ENCODE data around the gene PDPN. TPM values are rescaled to one million over a fixed set of nuclear protein-coding genes. Genes with fewer than 3 reads are reported as not detected.

PDPN gene
- total and polyA plus RNA-seq, 2 of the 8 experiments (the other 6 are each of a cell fraction or from before 2014, with no cell fraction given) = 44.7 to 169 TPM

Small RNA genes within 50 kb of the gene (small RNA-seq; reads per million reads assigned to genes)
- not detected for gene RNA5SP41 (ENCODE audit: insufficient read depth)

Other genes with a start within 250 kb of the PDPN start
- not detected in 2 replicates for gene PRAMEF14, start 236.7 kb upstream of the PDPN start, total RNA-seq (2021; fragmentation: NEBNext Ultra II Directional; extraction: Animal tissue kit (Norgen Biotek cat#: 25700))
- not detected in 2 replicates for gene PRAMEF14, start 236.7 kb upstream of the PDPN start, polyA plus RNA-seq (2011; rRNA removed)
- not detected in 2 replicates for gene PRAMEF19, start 211.9 kb upstream of the PDPN start, total RNA-seq (2021; fragmentation: NEBNext Ultra II Directional; extraction: Animal tissue kit (Norgen Biotek cat#: 25700))
- not detected in 2 replicates for gene PRAMEF19, start 211.9 kb upstream of the PDPN start, polyA plus RNA-seq (2011; rRNA removed)
- gene PRAMEF17, start 194.2 kb upstream of the PDPN start, total RNA-seq (2021; fragmentation: NEBNext Ultra II Directional; extraction: Animal tissue kit (Norgen Biotek cat#: 25700)) = not detected in 2 replicates
- not detected in 2 replicates for gene PRAMEF17, start 194.2 kb upstream of the PDPN start, polyA plus RNA-seq (2011; rRNA removed)
- gene PRAMEF20, start 173.4 kb upstream of the PDPN start, total RNA-seq (2021; fragmentation: NEBNext Ultra II Directional; extraction: Animal tissue kit (Norgen Biotek cat#: 25700)) = not detected in 2 replicates
- not detected in 2 replicates for gene PRAMEF20, start 173.4 kb upstream of the PDPN start, polyA plus RNA-seq (2011; rRNA removed)
- 0.38 and 0.63 TPM in 2 replicates for gene LRRC38, start 69.8 kb upstream of the PDPN start, total RNA-seq (2021; fragmentation: NEBNext Ultra II Directional; extraction: Animal tissue kit (Norgen Biotek cat#: 25700))
- gene LRRC38, start 69.8 kb upstream of the PDPN start, polyA plus RNA-seq (2011; rRNA removed) = 0.17 and 0.19 TPM in 2 replicates
- gene PRDM2, start 116.4 kb downstream of the PDPN start, total RNA-seq (2021; fragmentation: NEBNext Ultra II Directional; extraction: Animal tissue kit (Norgen Biotek cat#: 25700)) = 20.2 and 21.2 TPM in 2 replicates
- 5.1 and 5.8 TPM in 2 replicates for gene PRDM2, start 116.4 kb downstream of the PDPN start, polyA plus RNA-seq (2011; rRNA removed)